B cell (primary cell): ENCODE data around the gene TOP2A. TPM values are rescaled to one million over a fixed set of nuclear protein-coding genes. Genes with fewer than 3 reads are reported as not detected.

ENCODE experiments used
- ATAC-seq: fragments of 200-7000 bp; cut with Tn5 transposase; one replicate; pipeline ENCODE4 v1.10.0; 2021; ENCODE audit warnings: low read depth, mild to moderate bottlenecking, moderate number of reproducible peaks, moderate library complexity
- CTCF ChIA-PET: fragments of 350-600 bp; sonication (Branson Sonifier 250); formaldehyde crosslinking; loops from one replicate; lab custom pipeline; 2021; ENCODE audit warnings: antibody characterized with exemption, inconsistent platforms; lab: Charles Lee
- POLR2A ChIA-PET: fragments of 350-600 bp; sonication (Branson Sonifier 250); formaldehyde crosslinking; loops from one replicate; lab custom pipeline; 2021; ENCODE audit warnings: antibody characterized with exemption; lab: Charles Lee
- DNase-seq: peaks from one replicate; pipeline ENCODE4 v3.0.0; 2013
- H2AFZ ChIP-seq: 2 replicates; pipeline ENCODE4 v1.6.1; 2012; ENCODE audit warnings: mild to moderate bottlenecking, low read depth, low read length; ENCODE audit not compliant: insufficient read depth, poor library complexity, severe bottlenecking
- H3K27ac ChIP-seq, 2 donors: 1 replicate in 1 of 2; 2 replicates in 1 of 2; pipeline ENCODE4 v1.5.1; 2012 to 2013; ENCODE audit warnings: low read length in 2 of 2, mild to moderate bottlenecking in 2 of 2, moderate library complexity in 1 of 2
- H3K27me3 ChIP-seq, 4 experiments: fragments of 200-600 bp in 1 of 4; sonication (generic) in 1 of 4; replicated peaks in 1 of 4; 1 replicate in 2 of 4; 2 replicates in 2 of 4; pipeline versions ENCODE4 v1.6.1 to v1.7.0; 2013 to 2016; ENCODE audit warnings: low read length in 3 of 4, mild to moderate bottlenecking in 2 of 4, mixed read lengths in 1 of 4, moderate library complexity in 1 of 4; ENCODE audit not compliant: insufficient read depth in 4 of 4, control insufficient read depth in 3 of 4; ENCODE audit errors: control extremely low read depth in 1 of 4
- H3K36me3 ChIP-seq, 2 experiments: replicated peaks in 1 of 2; 1 replicate in 1 of 2; 2 replicates in 1 of 2; pipeline versions ENCODE4 v1.6.1 to v1.7.1; 2013; ENCODE audit warnings: low read length in 1 of 2; ENCODE audit not compliant: insufficient read depth in 2 of 2, control insufficient read depth in 1 of 2; ENCODE audit errors: control extremely low read depth in 1 of 2, extremely low read depth in 1 of 2
- H3K4me1 ChIP-seq, 2 donors: fragments of 200-600 bp in 1 of 2; sonication (generic) in 1 of 2; 1 replicate in 1 of 2; 2 replicates in 1 of 2; pipeline versions ENCODE4 v1.5.1 to v1.6.1; 2013 to 2017; ENCODE audit warnings: low read length in 2 of 2; ENCODE audit not compliant: control insufficient read depth in 2 of 2, insufficient read depth in 2 of 2
- H3K4me2 ChIP-seq: replicated peaks from 2 replicates; pipeline ENCODE3; 2012; ENCODE audit warnings: mild to moderate bottlenecking, low read depth, low read length; ENCODE audit not compliant: poor library complexity, severe bottlenecking
- H3K4me3 ChIP-seq, 5 experiments: fragments of 200-600 bp in 1 of 5; sonication (generic) in 1 of 5; 1 replicate in 3 of 5; 2 replicates in 2 of 5; pipeline versions ENCODE4 v1.5.1 to v1.7.0; 2011 to 2016; ENCODE audit warnings: low read length in 4 of 5, mild to moderate bottlenecking in 4 of 5, low read depth in 2 of 5, control low read depth in 1 of 5, moderate library complexity in 1 of 5; ENCODE audit not compliant: insufficient read depth in 1 of 5; ENCODE audit errors: control extremely low read depth in 1 of 5, extremely low read depth in 1 of 5
- H3K79me2 ChIP-seq: fragments of 200-600 bp; sonication (generic); one replicate; pipeline ENCODE4 v1.6.0; 2016; ENCODE audit warnings: low read length; ENCODE audit not compliant: control insufficient read depth, insufficient read depth
- H3K9ac ChIP-seq: fragments of 200-600 bp; sonication (generic); 2 replicates; pipeline ENCODE4 v1.6.1; 2017; ENCODE audit warnings: mild to moderate bottlenecking, low read length, moderate library complexity
- H3K9me3 ChIP-seq, 3 donors: one replicate each; pipeline versions ENCODE4 v1.6.1 to v1.7.1; 2013; ENCODE audit warnings: low read length in 2 of 3; ENCODE audit not compliant: control insufficient read depth in 2 of 3, insufficient read depth in 1 of 3; ENCODE audit errors: control extremely low read depth in 1 of 3
- H4K20me1 ChIP-seq: 2 replicates; pipeline ENCODE4 v1.6.0; 2012; ENCODE audit warnings: mild to moderate bottlenecking, low read length; ENCODE audit not compliant: insufficient read depth, control insufficient read depth, poor library complexity, severe bottlenecking
- H3K27ac Mint-ChIP-seq: one replicate; pipeline ENCODE4 v1.8.0; 2021; ENCODE audit warnings: mixed read lengths
- H3K27me3 Mint-ChIP-seq: one replicate; pipeline ENCODE4 v1.8.0; 2021; ENCODE audit warnings: mixed read lengths
- H3K4me1 Mint-ChIP-seq: one replicate; pipeline ENCODE4 v1.8.0; 2021; ENCODE audit warnings: mixed read lengths
- H3K4me3 Mint-ChIP-seq: one replicate; pipeline ENCODE4 v1.8.0; 2021; ENCODE audit warnings: mixed read lengths
- H3K9me3 Mint-ChIP-seq: one replicate; pipeline ENCODE4 v1.8.0; 2022; ENCODE audit warnings: mixed read lengths; ENCODE audit not compliant: insufficient read depth
- CTCF ChIP-seq: fragments of 200-600 bp; IDR thresholded peaks from one replicate; pipeline ENCODE4 v1.8.0; 2022; ENCODE audit warnings: antibody characterized with exemption, mild to moderate bottlenecking
- EZH2 ChIP-seq: IDR thresholded peaks from 2 replicates; pipeline ENCODE4 v1.6.1; 2012; ENCODE audit warnings: borderline replicate concordance, low read depth, mild to moderate bottlenecking, moderate library complexity, low read length; ENCODE audit not compliant: insufficient read depth, poor library complexity, severe bottlenecking
- WGBS: methylation state at CpG from one replicate; pipeline ENCODE4 v1.1.5; 2013; ENCODE audit warnings: missing lambda C conversion rate; ENCODE audit not compliant: insufficient coverage; 5-methylcytosine and 5-hydroxymethylcytosine counted together
- intact Hi-C: fragments of 100-400 bp; cut with micrococcal nuclease; formaldehyde crosslinking; loops from one replicate; pipeline ENCODE4 v1.10.0; 2022
- polyA plus RNA-seq: library from polyadenylated mRNA; depleted of rRNA; stranded (reverse); fragments of >200 nt; gene quantifications from 2 replicates; pipeline ENCODE4 v1.2.3, GENCODE V29; 2012
- total RNA-seq, 2 donors: library from RNA; stranded (reverse); fragments of 120-200 nt in 1 of 2; gene quantifications; 1 replicate in 1 of 2; 2 replicates in 1 of 2; pipeline versions ENCODE4 v1.2.3 to v1.2.4, GENCODE V29; 2013 to 2022

Gene TOP2A
- total and polyA plus RNA-seq, 2 donors (not counting 1 experiment from before 2014, with no cell fraction given) = 0.36 to 3.1 TPM

GRCh38 chr17:40430272-40431230 lies 12.9 kb upstream of the TOP2A start:
- no peaks in the 10 kb centered on the region for H3K9me3 Mint-ChIP-seq
- ChIA-PET POLR2A (no interaction called here), CTCF (interaction anchor here (1.0 to 1.6 kb wide), 2 partner anchors 91 to 103 kb away, joined by 3 to 4 read pairs; no protein-coding TSS in a partner anchor)
- Histone ChIP-seq H3K4me2 (no peak overlapping the region), H3K9me3 (no peaks in the 10 kb centered on the region), H4K20me1 (no peaks in the 10 kb centered on the region), H3K79me2 (no peaks in the 10 kb centered on the region), H3K36me3 (no peaks in the 10 kb centered on the region), H3K27ac (no peak overlapping the region), H3K4me1 (no peaks in the 10 kb centered on the region), H2AFZ (no peak overlapping the region), H3K4me3 (no peak overlapping the region), H3K9ac (no peak overlapping the region), H3K27me3 (no peaks in the 10 kb centered on the region)
- WGBS = 96% methylated on average over 8 of the region's 10 CpGs
- TF ChIP-seq EZH2 (no peak), CTCF (no peak)
- no peak overlapping the region for H3K4me3 Mint-ChIP-seq
- DNase-seq (no peak), ATAC-seq (no peak)
- intact Hi-C loops = no loop called here
- H3K27ac Mint-ChIP-seq = no peak overlapping the region
- H3K27me3 Mint-ChIP-seq = no peaks in the 10 kb centered on the region
- H3K4me1 Mint-ChIP-seq = no peaks in the 10 kb centered on the region

- no peak for DNase-seq
- H3K27ac ChIP-seq = no peak overlapping the region
- no peak overlapping the region for H3K9ac ChIP-seq
- no peaks in the 10 kb centered on the region for H3K27me3 ChIP-seq
- Mint-ChIP-seq H3K9me3 (no peaks in the 10 kb centered on the region), H3K27me3 (no peaks in the 10 kb centered on the region), H3K27ac (no peak overlapping the region), H3K4me3 (no peak overlapping the region), H3K4me1 (peaks cover 2% of the 10 kb centered on the region)
- H3K4me2 ChIP-seq = no peak overlapping the region
- intact Hi-C loops = no loop called here
- no peaks in the 10 kb centered on the region for H3K36me3 ChIP-seq
- H3K4me3 ChIP-seq = no peak overlapping the region
- no peaks in the 10 kb centered on the region for H3K79me2 ChIP-seq
- no peaks in the 10 kb centered on the region for H4K20me1 ChIP-seq
- ChIA-PET CTCF (interaction anchor here (1.0 to 1.8 kb wide), 4 partner anchors 11 to 106 kb away, joined by 3 to 5 read pairs (median 4); no protein-coding TSS in a partner anchor), POLR2A (interaction anchor here (1.8 kb wide), 1 partner anchor 9 kb away, joined by 4 read pairs; the partner anchor contains the start of gene TOP2A)
- TF ChIP-seq EZH2 (no peak), CTCF (no peak)
- H3K9me3 ChIP-seq = no peaks in the 10 kb centered on the region
- ATAC-seq = no peak
- H2AFZ ChIP-seq = no peak overlapping the region
- H3K4me1 ChIP-seq = no peaks in the 10 kb centered on the region
Observed at GRCh38 chr17:40427002-40427491, 9.4 kb upstream of the TOP2A start.
